Progenitor cell of endocrine pancreas (in vitro differentiated cells): Measurements from ENCODE around the gene TRAF2. TPM values are rescaled to one million over a fixed set of nuclear protein-coding genes. Genes with fewer than 3 reads are reported as not detected.

ENCODE experiments used
- DNase-seq: peaks from one replicate; pipeline ENCODE4 v3.0.0; 2021; ENCODE audit warnings: low spot score; ENCODE audit not compliant: unreplicated experiment
- H3K27ac Mint-ChIP-seq: 2 replicates; pipeline ENCODE4 v1.8.0; 2021; ENCODE audit warnings: mild to moderate bottlenecking, moderate library complexity, mixed read lengths
- H3K27me3 Mint-ChIP-seq: 2 replicates; pipeline ENCODE4 v1.8.0; 2021; ENCODE audit warnings: mixed read lengths
- H3K36me3 Mint-ChIP-seq: 2 replicates; pipeline ENCODE4 v1.8.0; 2022; ENCODE audit warnings: mixed read lengths; ENCODE audit not compliant: insufficient read depth
- H3K4me1 Mint-ChIP-seq: 2 replicates; pipeline ENCODE4 v1.8.0; 2021; ENCODE audit warnings: low read depth, mixed read lengths
- H3K4me3 Mint-ChIP-seq: 2 replicates; pipeline ENCODE4 v1.8.0; 2021; ENCODE audit warnings: low read depth, mild to moderate bottlenecking, moderate library complexity, mixed read lengths
- H3K9me3 Mint-ChIP-seq: 2 replicates; pipeline ENCODE4 v1.8.0; 2021; ENCODE audit warnings: low read depth, mixed read lengths
- CTCF ChIP-seq: fragments of 200-600 bp; sonication (generic); IDR thresholded peaks from one replicate; pipeline ENCODE4 v1.5.0; 2021; ENCODE audit warnings: antibody characterized with exemption, mild to moderate bottlenecking; ENCODE audit not compliant: unreplicated experiment
- total RNA-seq: library from RNA; stranded (reverse); gene quantifications from 2 replicates; pipeline ENCODE4 v1.2.1, GENCODE V29; 2021

The TRAF2 gene
- total RNA-seq, 1 donor from 2014 or later, result 23.4 TPM

GRCh38 chr9:136962163-136962562 lies 75.8 kb downstream of the TRAF2 start:
- Mint-ChIP-seq H3K36me3 (no peaks in the 10 kb centered on the region), H3K4me1 (peaks cover 3% of the 10 kb centered on the region), H3K4me3 (no peak overlapping the region), H3K27me3 (peaks cover 12% of the 10 kb centered on the region), H3K27ac (no peak overlapping the region), H3K9me3 (no peaks in the 10 kb centered on the region)
- TF ChIP-seq CTCF, result no peak
- no peak for DNase-seq

- Mint-ChIP-seq H3K27ac (no peak overlapping the region), H3K27me3 (peaks cover 12% of the 10 kb centered on the region), H3K9me3 (no peaks in the 10 kb centered on the region), H3K36me3 (no peaks in the 10 kb centered on the region), H3K4me1 (peaks cover 3% of the 10 kb centered on the region), H3K4me3 (no peak overlapping the region)
- DNase-seq, result no peak
- TF ChIP-seq CTCF, result no peak
Measured at GRCh38 chr9:136962701-136963248, 76.5 kb downstream of the TRAF2 start.

GRCh38 chr9:136963341-136963740 lies 77.0 kb downstream of the TRAF2 start:
- no peaks in the 10 kb centered on the region for H3K36me3 Mint-ChIP-seq
- no peak for TF ChIP-seq CTCF
- no peak overlapping the region for H3K27ac Mint-ChIP-seq
- DNase-seq, result no peak
- peaks cover 12% of the 10 kb centered on the region for H3K27me3 Mint-ChIP-seq
- H3K4me3 Mint-ChIP-seq, result no peak overlapping the region
- no peaks in the 10 kb centered on the region for H3K9me3 Mint-ChIP-seq
- peaks cover 3% of the 10 kb centered on the region for H3K4me1 Mint-ChIP-seq

- no peak for TF ChIP-seq CTCF
Measured at GRCh38 chr9:136963751-136964150, 77.4 kb downstream of the TRAF2 start.

GRCh38 chr9:136964171-136964689 lies 77.9 kb downstream of the TRAF2 start:
- TF ChIP-seq CTCF, result no peak
- Mint-ChIP-seq H3K4me3 (no peak overlapping the region), H3K4me1 (peaks cover 3% of the 10 kb centered on the region), H3K27me3 (peaks cover 12% of the 10 kb centered on the region), H3K9me3 (no peaks in the 10 kb centered on the region), H3K27ac (no peak overlapping the region), H3K36me3 (no peaks in the 10 kb centered on the region)
- DNase-seq, result no peak

More at GRCh38 chr9:136963751-136964150, 77.4 kb downstream of the TRAF2 start:
- DNase-seq, result no peak
- Mint-ChIP-seq H3K4me3 (no peak overlapping the region), H3K9me3 (no peaks in the 10 kb centered on the region), H3K36me3 (no peaks in the 10 kb centered on the region), H3K27ac (no peak overlapping the region), H3K4me1 (peaks cover 3% of the 10 kb centered on the region), H3K27me3 (peaks cover 12% of the 10 kb centered on the region)
